Activated CD4-positive, alpha-beta T cell treated with anti-CD3 and anti-CD28 coated beads, Interleukin-2, amount 50 U/mL, for 16 hours (primary cell): Measurements from ENCODE around the gene NSUN7.
"Not testable (repeated sequence)": the region's sequence is repeated elsewhere in the genome, so short reads cannot be mapped to it uniquely, and the experiment has no call there.

Experiments
- DNase-seq: peaks from one replicate; pipeline ENCODE4 v3.0.0-alpha.2; 2020

Gene NSUN7

GRCh38 chr4:40736910-40737309 lies 12.8 kb upstream of the NSUN7 start:
- peak; percentile 35 for DNase-seq

GRCh38 chr4:40737879-40738278 lies 11.9 kb upstream of the NSUN7 start:
- DNase-seq: no peak

- DNase-seq: no peak
Measured at GRCh38 chr4:40739347-40739746, 10.4 kb upstream of the NSUN7 start.

- no peak for DNase-seq
Measured at GRCh38 chr4:40744218-40744617, 5.5 kb upstream of the NSUN7 start.

GRCh38 chr4:40745285-40745984 lies 4.3 kb upstream of the NSUN7 start:
- no peak for DNase-seq

GRCh38 chr4:40747207-40747835 lies 2.4 kb upstream of the NSUN7 start:
- no peak for DNase-seq

GRCh38 chr4:40750461-40751258 lies 905 bp downstream of the NSUN7 start:
- no peak for DNase-seq

GRCh38 chr4:40755616-40756015 lies 5.9 kb downstream of the NSUN7 start:
- DNase-seq: no peak

GRCh38 chr4:40763228-40763716 lies 13.5 kb downstream of the NSUN7 start:
- peak; percentile 91 for DNase-seq

- DNase-seq: no peak
Measured at GRCh38 chr4:40769266-40769665, 19.5 kb downstream of the NSUN7 start.

- DNase-seq: no peak
Measured at GRCh38 chr4:40778090-40778489, 28.3 kb downstream of the NSUN7 start.

GRCh38 chr4:40782876-40783275 lies 33.1 kb downstream of the NSUN7 start:
- no peak for DNase-seq

GRCh38 chr4:40785727-40786126 lies 36.0 kb downstream of the NSUN7 start:
- no peak for DNase-seq

GRCh38 chr4:40788331-40788730 lies 38.6 kb downstream of the NSUN7 start:
- DNase-seq: no peak

- no peak for DNase-seq
Measured at GRCh38 chr4:40789031-40789430, 39.3 kb downstream of the NSUN7 start.

- no peak for DNase-seq
Measured at GRCh38 chr4:40789771-40790170, 40.0 kb downstream of the NSUN7 start.

GRCh38 chr4:40800064-40800463 lies 50.3 kb downstream of the NSUN7 start:
- DNase-seq: no peak

GRCh38 chr4:40804598-40804997 lies 54.8 kb downstream of the NSUN7 start:
- no peak for DNase-seq

- no peak for DNase-seq
Measured at GRCh38 chr4:40808926-40809457, 59.2 kb downstream of the NSUN7 start.

GRCh38 chr4:40811956-40812355 lies 62.2 kb downstream of the NSUN7 start:
- DNase-seq: no peak

GRCh38 chr4:40812386-40812785 lies 62.6 kb downstream of the NSUN7 start:
- DNase-seq: no peak

GRCh38 chr4:40812856-40813255 lies 63.1 kb downstream of the NSUN7 start:
- no peak for DNase-seq

GRCh38 chr4:40817157-40817556 lies 67.4 kb downstream of the NSUN7 start:
- not testable (repeated sequence) for DNase-seq

- no peak for DNase-seq
Measured at GRCh38 chr4:40820101-40820500, 70.3 kb downstream of the NSUN7 start.
